Stimulated activated CD4-positive, alpha-beta T cell treated with anti-CD3 and anti-CD28 coated beads, Interleukin-12 subunit alpha, Interleukin-12 subunit beta, amount 100 ng/mL, for 48 hours (primary cell): ENCODE measurements around the gene GNG8.

Experiments
- DNase-seq, 3 donors: peaks; one replicate each; pipeline ENCODE4 v3.0.0-alpha.2; 2020; ENCODE audit warnings: low read depth in 2 of 3, low spot score in 1 of 3

GNG8 gene

DNA sequence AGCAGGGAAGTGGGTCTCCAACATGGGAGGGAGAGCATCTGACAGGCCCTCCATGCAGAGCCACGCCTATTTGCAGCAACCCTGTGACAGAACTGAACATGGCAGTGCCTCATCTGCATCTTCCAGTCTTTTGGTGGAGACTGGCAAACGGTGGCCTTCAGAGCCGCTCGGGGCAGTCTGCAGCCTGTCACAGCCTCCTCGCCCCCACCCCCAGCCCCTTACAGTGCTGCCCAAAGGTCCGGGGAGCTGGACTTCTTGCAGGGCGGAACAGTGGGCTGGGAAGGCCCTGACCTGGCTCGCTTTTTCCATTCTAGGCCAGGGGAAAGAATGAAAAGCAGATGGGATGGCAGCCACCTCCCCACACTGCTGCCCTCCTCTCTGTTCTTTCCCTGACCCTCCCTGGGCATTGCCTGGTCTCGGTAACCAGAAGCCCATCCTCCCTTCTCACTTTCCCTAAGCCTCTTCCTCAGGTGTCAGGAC, 32.2 kb downstream of the GNG8 start:
- DNase-seq = no peak

DNA sequence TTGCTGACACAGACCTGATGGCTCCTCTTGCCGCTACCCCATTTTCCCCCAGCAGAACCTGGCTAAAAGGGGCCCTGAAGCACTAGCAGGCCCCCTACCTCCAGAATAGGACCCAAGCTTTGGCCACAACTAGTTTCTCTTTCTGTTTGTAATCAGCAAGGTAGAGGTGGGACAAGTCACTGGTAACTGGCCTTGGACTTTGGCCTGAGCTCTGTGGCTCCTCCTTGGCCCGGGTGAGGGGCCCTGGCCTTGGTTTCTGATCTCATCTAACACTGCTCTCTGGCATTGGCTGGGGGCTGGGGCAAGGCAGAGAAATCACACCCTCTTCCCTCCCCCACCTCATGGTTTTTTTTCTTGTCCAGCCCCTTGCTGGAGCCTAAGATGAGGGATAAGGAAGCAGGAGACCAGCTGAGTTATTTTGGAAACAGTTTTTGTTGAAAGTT, 32.8 kb downstream of the GNG8 start:
- no peak for DNase-seq

DNA sequence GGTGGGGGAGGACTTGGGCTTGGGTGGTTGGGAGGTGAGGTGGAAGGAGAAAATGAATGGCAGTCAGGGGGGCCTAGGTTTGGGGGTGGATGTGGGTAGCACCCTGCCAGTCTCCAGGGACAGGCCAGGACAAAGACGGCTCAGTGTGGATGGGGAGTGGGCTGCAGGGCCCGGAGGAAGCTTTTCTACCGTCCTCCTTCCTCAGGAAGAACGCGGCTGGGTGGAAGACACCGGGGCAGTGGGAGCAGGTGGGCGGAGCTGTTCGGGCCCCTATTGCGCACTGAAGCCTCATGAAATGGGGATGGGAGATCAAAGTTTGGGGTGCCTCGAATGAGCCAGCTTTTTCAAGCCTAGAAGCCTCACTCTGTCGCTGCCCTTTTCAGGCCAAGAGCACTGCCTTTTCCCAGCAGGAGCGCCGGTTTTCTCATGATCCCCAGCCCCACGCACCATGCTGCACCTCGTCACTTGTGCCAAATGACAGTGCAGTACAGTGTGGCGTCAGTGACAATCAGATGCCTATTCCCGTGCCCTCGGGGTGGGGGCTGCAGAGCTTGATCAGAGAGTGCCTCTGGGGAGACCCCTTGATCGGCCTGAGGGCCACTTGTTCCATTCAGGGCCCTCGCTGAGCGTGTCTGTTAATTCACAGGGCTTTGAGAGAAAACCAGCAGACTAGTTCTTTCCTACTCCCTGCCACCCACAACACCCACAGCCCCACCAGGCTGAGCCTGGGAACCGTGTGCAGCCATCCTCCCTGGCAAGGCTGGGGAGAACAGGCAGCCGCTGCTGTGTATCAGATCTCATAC, 33.4 kb downstream of the GNG8 start:
- peak in 2 of 3 donors; percentile 58 to 61 for DNase-seq

DNA sequence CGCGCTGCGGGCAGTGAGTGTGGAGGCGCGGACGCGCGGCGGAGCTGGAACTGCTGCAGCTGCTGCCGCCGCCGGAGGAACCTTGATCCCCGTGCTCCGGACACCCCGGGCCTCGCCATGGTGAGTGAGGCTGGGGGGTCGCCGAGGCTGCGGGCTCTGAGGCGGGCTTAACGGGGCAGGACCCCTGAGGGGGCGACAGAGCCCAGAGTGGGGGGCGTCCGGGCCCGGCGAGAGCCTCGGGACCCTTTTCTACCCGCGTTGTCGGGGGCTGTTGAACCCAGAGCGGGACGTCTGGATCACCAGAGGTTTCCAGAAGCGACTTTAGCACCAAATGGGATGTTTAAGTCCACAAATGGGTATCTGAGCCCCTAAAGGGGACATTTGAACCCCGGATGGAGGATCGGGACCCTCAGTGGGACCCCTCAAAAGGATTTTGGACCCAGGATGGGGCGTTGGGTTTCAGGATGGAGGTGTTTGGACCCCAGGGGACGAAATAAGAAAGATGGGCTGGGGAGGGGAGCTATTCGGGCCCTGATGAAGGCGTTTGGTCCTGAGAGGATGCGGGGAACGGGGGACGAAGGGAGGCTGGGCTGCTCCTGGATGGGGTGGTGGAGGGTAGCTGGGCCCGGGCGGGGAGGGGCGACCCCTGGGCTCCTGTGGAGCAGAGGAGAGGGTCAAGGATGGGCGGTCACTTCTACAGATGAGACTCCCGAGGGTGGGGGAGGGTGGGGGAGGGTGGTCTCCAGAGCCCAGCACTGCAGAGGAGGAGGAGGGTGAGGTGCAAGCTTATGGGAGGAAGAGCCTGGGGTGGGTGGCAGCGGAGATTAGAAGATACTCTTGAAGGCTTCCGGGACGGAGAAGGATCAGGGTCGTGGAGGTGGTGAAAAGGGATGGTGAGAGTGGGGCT, 34.4 kb downstream of the GNG8 start, which contains the start of gene CALM3:
CALM3 (plus strand) TSS at position 13 of the 907 bp plus-strand sequence; CDS start at position 118, 105 bp downstream.
- no peak for DNase-seq

GRCh38 chr19:46600384-46601317, 35.4 kb downstream of the GNG8 start:
- DNase-seq = peak; percentile 96 to 98 (median 97)

DNA sequence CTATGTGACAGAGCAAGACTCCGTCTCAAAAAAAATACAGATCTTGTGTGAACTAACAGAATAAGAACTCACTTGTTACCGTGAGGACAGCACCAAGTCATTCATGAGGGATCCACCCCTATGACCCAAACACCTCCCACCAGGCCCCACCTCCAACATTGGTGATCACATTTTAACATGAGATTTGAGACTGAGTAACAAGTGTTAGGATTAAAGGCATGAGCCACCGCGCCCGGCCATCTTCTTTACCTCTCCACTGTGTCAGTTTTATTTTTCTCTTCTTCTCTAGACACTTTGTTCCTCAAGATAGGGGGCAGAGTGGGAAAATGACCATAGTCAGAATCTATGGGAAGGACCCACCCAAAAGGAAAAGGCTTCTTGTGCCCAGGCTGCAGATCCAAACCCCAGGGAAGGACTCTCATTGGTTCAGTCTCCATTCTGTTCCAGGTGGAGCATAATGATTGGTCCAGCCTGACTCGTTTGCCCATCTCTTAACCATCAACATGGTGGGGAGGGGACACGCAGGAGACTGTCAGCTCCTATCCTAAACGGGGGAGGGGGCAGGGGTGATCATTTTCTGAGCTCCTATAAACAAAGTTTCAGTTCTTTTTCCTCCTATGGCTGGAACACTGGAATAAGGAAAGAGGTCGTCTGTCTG, 36.2 kb downstream of the GNG8 start:
- DNase-seq = no peak

DNA sequence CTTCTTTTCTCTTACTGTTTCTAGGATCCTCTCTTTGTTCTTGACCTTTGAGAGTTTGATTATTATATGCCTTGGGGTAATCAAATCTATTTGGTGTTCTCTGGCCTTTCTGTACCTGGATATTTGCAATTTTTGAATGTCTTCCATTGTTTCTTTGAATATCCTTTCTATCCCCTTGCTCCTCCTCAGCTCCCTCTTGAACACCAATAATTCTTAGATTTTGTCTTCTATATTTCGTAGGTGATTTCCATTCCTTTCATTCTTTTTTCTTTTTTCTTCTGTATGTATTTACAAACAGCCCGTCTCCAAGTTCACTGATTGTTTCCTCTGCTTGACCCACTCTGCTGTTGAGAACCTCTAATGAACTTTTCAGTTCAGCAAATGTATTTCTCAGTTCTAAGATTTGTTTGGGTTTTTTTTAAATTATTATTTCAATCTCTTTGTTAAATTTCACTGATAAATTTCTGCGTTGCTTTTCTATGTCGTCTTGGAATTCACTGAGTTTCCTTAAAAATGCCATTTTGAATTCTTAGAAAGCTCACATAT, 37.6 kb downstream of the GNG8 start:
- DNase-seq = no peak

DNA sequence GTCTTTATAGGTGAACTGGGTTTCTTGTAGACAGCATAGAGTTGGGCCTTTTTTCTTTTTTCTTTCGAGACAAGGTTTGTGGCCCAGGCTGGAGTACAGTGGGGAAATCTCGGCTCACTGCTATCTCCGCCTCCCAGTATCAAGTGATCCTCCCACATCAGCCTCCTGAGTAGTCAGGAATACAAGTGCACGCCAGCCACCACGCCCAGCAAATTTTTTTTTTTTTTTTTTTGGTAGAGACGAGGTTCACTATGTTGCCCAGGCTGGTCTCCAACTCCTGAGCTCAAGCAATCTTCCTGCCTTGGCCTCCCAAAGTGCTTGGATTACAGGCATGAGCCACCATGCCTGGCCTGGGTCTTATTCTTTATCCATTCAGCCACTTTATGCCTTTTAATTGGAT, 40.0 kb downstream of the GNG8 start:
- no peak for DNase-seq

DNA sequence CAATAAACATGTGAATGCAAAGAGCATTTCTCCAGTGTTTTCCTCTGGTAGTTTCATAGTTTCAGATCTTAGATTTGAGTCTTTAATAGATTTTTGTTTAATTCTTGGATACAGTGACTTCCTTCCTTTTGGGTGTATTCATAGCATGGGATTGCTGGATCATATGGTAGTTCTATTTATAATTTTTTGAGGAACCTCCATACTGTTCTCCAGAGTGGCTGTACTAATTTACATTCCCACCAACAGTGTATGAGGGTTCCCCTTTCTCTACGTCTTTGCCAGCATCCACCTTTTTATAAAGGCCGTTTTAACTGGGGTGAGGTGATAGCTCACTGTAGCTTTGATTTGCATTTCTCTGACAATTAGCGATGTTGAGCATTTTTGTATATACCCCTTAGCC, 44.1 kb downstream of the GNG8 start:
- DNase-seq = no peak

DNA sequence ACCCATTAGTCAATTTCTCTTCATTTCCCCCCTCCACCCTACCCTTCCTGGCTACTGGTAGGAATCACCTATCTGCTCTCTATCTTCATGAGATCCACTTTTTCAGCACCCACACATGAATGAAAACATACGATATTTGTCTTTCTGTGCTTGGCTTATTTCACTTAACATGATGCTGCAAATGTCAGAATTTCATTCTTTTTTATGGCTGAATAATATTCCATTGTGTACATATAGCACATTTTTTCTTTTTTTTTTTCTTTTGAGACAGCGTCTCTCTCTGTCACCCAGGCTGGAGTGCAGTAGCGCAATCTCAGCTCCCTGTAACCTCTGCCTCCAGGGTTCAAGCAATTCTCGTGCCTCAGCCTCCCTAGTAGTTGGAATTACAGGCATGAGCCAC, 44.7 kb downstream of the GNG8 start:
- DNase-seq = no peak

- DNase-seq = no peak
Observed at GRCh38 chr19:46587861-46588260, 48.1 kb downstream of the GNG8 start.

DNA sequence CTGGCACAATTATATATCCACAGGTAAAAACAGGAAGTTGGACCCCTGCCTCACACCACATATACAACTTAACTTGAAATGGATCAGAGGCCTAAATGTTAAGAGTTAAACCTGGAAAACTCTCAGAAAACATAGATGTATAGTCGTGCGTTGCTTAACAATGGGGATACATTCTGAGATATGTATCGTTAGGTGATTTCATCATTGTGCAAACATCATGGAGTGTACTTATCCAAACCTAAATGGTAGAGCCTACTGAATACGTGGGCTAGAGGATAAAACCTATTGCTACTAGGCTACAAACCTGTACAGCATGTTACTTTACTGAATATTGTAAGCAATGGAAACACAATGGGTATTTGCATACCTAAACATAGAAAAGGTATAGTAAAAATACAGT, 49.7 kb downstream of the GNG8 start:
- no peak for DNase-seq

- no peak for DNase-seq
Observed at GRCh38 chr19:46585539-46585938, 50.5 kb downstream of the GNG8 start.
